GM18868 (cell line): ENCODE data around the gene LTA4H.
"Not testable (repeated sequence)": the region's sequence is repeated elsewhere in the genome, so short reads cannot be mapped to it uniquely, and the experiment has no call there.

Experiments used
- ATAC-seq: cut with Tn5 transposase; IDR thresholded peaks from one replicate; pipeline ENCODE4 v1.9.1; 2021; ENCODE audit warnings: mild to moderate bottlenecking, moderate library complexity; ENCODE audit not compliant: unreplicated experiment

Gene LTA4H

DNA sequence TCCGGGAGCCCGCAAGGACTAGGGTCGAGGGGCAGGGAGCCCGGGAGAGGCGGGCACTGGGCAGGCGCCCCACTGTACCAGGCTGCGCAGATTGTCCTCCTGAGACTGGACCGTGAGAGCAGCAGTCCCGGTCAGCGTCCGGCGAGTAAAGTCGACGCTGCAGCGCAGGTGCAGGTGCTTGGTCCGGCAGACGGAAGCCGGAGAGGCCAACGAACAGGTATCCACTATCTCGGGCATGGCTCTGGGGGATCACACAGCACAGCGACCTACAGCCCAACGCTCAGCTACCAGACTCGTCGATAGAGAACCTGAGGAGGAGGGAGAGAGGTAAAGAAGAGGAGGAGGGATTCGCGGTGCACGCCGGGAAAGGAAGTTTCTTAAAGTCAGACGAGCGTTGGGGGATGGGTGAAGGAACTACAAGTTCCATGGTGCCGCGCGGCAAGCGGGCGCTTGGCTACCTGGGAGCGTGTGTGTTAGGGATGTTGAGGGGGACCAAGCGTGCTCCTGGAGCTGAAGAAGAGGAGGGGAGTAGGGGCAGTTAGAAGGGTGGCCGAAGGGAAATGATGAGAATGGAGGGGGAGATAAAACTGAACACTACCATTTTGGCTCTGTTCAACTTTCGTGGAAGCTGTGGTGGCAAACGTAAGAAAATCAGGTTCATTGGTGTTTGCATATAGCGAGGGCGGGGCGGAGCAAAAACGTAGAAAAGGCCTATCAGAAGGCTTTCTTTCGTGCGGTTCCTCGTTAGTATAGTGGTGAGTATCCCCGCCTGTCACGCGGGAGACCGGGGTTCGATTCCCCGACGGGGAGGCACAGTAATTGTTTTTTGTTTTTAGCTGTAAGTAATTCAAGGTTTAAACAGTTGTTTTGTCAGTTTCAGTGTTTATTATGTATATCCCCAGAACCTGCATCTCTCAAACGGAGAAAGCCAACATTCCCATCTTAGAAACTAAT lies at the start of gene LTA4H:
LTA4H (minus strand) TSS at position 305 of the 954 bp plus-strand sequence; CDS start at position 237, 68 bp downstream.
- ATAC-seq, result peak; percentile 86

- ATAC-seq, result no peak
These were observed 49.2 kb upstream of the LTA4H start for GRCh38 chr12:96084624-96085023.

DNA sequence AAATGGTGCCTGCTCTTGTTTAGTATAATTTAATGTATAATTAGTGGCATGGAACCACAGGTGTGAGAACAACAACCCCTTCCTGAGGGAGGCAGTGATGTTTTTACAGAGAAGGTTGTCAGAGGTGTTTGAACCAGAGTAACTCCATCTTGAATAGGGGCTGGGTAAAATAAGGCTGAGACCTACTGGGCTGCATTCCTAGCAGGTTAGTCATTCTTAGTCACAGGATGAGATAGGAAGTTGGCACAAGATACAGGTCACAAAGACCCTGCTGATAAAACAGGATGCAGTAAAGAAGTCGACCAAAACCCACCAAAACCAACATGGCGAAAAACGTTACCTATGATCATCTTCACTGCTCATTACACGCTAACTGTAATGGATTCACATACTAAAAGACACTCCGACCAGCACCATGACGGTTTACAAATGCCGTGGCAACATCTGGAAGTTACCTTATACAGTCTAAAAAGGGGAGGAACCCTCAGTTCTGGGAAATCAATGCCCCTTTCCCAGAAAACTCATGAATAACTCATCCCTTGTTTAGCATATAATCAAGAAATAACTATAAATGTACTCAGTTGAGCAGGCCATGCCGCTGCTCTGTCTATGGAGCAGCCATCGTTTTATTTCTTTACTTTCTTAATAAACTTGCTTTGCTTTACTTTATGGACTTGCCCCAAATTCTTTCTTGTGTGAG lies 47.8 kb upstream of the LTA4H start:
- ATAC-seq, result no peak

DNA sequence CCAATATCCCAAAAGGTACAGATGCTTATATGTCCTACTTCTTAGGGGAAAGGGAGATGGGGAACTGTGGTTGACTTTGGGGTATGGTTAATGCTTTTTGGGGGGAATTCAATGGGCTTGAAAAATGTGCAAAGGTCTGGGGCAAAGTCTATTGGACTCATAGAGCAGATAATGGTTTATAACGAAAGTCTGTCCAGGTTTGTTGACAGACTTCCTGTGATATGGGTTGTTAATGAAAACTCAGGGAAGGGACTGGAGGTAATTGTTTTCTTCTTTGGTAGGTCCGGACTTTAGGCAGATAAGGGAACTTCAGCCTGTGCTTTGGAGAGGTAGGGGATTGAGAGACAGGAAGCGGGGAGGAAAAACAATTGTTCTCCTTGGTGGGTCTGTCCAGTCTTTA lies 46.2 kb upstream of the LTA4H start:
- no peak for ATAC-seq

GRCh38 chr12:96078231-96079135 lies 43.1 kb upstream of the LTA4H start:
- ATAC-seq, result no peak

DNA sequence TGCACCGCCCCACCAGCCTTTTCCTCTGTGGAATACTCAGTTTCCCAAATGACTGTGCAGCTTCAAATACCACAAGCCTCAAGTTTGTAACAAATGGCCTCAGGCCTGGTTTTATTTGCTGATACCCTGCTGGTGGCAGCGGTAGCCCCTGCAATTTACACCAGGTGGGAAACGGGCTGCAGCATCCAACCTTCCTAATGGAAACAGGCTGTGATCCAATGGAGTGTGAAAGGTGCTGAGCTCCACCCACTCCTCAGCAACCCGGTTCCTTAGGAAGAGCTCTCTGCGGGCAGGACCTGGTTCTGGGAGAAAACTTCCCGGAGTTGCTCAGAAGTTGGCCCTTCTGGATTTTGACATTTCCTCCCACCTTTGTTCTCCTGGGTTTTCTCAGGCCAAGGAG lies 41.7 kb upstream of the LTA4H start:
- no peak for ATAC-seq

DNA sequence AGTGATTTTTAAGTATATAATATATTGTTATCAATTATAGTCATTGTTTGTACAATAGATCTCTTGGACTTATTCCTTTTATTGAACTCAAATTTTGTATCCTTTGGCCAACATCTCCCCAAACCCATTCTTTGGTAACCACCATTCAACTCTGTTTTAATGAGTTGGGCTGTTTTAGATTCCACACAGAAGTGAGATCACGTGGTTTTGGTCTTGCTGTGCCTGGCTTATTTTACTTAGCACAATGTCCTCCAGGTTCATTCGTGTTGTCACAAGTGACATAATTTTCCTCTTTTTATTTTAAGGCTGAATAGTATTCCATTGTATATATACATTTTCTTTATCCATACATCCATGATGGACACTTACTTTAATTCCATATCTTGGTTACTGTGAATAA lies 40.2 kb upstream of the LTA4H start:
- ATAC-seq, result no peak

DNA sequence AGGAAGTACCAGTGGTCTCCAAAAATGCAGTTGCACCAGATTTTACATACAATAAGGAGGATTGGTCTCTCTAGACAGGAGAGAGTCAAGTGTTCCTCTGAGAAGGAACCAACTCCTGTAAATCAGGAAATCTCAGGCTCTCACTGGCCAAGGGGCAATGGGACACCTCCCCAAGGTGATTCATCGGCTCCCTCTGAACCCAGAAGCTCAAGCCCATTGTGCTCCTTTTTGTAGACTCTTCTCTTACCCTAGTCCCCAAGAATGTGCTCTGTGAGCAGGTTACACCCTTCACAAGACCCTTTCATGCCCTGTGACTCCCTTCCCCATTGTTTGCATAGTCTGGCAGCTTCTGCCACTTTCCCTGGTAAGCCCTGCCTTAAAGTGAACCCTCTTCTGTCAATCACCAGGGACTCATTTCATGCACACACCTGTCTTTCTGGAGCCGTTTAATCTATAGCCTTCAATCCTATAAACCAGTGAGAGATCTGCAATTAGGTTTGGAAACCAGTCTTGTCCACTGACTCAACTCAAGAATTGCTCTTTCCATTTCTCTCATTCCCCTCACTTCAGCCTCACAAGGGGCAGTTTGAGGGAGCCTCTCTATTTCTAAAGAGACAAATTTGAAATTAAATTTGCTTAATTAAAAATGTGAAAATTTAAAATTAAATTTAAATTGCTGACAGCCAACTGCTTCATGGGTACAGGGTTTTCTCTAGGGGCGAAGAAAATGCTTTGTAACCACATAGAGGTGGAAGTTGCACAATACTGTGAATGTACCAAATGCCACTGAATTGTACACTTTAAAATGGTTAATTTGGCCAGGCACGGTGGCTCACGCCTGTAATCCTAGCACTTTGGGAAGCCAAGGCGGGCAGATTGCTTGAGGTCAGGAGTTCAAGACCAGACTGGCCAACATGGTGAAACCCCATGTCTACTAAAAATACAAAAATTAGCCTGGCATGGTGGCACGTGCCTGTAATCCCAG lies 38.3 kb upstream of the LTA4H start:
- ATAC-seq, result no peak

DNA sequence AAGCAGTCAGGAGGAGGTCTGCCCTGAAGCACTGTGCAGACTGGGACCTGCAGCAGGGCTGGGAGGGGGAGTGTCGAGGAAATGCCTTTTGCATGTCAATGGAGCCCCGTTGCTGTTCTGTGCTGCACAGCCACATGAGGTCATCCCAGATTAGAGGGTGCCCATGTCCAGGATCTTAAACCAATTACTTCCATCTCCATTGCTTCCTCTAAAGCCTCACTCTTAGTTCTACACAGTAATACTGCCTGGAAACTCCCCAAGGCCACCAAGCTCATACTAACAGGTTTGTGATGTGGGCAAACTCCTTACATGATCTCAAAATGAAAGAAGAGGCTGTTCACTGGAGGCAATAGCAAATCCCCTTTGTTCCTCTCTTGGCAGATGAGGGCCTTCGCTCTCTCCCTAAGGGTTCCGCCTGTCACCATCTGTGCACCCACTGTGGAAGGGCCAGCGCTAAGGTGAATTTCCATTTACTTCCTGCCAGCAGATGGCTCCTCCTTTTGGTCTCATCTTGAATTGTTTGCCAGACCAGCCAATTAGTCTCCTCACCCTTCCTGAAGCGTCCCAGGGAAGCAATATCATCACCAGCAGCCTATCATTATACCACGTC lies 35.4 kb upstream of the LTA4H start:
- peak; percentile 86 for ATAC-seq

DNA sequence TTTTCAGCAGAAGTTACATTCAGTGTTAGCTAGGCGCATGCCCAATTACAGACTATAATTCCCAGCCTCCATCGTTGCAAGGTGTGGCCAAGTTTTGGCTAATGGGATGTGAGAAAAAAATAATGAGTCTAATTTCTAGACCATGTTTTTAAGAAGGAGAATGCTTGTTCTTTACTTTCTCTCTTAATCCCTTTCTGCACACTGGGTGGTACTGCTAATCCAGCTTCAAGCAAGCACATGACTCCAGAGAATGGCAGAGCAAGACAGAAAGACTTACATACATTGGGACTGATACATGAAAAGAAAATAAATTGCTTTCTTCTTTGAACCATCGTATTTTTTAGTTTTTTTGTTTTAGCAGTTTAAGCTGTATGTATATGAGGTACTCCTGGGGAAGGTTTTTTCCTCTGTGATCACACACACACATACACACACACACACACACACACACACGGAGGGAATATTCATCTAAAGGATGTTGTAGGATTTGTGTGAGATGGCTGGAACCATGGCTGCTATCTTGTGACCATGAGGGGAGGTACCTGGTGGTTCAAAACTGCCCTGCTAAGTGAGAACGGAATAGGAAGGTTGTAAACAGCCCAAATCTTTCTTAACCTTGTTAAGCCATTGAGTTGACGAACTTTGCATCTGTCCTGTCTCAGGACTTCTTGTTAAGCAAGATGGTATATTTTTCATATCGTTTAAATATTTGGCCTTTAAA lies 34.3 kb upstream of the LTA4H start:
- no peak for ATAC-seq

- ATAC-seq, result no peak
These were observed 33.2 kb upstream of the LTA4H start for GRCh38 chr12:96068636-96069035.

- ATAC-seq, result no peak
These were observed 32.7 kb upstream of the LTA4H start for GRCh38 chr12:96068111-96068510.

DNA sequence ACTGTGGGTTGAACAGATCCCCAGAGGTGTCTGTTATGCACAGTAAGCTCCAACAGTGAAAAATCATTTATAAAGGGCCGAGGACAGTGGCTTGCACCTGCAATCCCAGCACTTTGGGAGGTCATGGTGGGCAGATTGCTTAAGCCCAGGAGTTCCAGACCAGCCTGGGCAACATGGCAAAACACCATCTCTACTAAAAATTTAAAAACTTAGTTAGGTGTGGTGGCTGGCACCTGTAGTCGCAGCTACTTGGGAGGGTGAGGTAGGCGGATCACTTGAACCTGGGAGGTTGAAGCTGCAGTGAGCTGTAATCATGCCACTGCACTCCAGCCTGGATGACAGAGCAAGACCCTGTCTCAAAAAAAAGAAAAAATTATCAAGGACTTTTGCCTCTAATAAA lies 30.4 kb upstream of the LTA4H start:
- ATAC-seq, result not testable (repeated sequence)

- ATAC-seq, result no peak
These were observed 29.6 kb upstream of the LTA4H start for GRCh38 chr12:96064966-96065365.

DNA sequence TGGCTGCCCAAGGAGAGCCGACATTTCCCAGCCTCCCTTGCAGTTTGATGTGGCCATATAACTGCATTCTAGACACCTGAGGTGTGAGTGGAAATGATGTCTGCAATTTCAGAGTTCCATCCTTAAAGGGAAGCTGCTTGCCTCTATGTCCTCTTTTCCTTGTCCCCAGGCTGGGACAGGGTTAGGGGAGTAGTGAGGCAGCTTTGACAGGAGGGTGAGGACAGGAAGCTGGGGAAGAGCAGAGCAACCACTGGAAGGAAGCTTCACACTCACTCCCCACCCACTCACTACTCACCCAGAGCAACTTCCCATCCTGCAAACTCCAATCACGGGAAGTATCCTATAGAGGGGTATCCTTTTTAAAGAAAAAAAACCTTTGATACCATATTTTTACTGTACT lies 28.9 kb upstream of the LTA4H start:
- no peak for ATAC-seq

- ATAC-seq, result no peak
These were observed 27.7 kb upstream of the LTA4H start for GRCh38 chr12:96063046-96063445.

DNA sequence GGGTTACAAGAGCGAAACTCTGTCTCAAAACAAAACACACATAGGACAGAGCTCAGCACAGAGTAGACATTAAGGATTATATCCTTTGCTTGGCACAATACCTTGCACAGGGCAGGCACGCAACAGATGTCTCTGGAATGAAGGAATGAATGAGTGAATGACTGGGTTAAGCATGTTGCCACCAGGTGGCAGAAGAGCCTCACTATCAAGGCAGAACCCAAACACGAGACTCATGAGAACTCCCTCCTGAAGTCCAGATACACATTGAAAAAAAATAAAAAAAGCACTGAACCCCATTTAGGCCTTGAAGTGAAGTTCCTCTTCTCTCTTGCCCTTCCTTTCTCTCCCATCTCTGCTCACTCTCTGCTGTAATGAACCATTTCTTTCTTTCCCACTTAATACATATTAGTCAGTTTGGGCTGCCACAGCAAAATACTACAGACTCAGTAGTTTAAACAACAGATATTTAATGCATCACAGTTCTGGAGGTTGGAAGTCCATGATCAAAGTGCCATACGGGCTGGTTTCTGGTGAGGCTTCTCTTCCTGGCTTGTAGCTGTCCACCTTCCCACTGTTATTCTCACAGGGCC lies 26.6 kb upstream of the LTA4H start:
- ATAC-seq, result peak; percentile 89

DNA sequence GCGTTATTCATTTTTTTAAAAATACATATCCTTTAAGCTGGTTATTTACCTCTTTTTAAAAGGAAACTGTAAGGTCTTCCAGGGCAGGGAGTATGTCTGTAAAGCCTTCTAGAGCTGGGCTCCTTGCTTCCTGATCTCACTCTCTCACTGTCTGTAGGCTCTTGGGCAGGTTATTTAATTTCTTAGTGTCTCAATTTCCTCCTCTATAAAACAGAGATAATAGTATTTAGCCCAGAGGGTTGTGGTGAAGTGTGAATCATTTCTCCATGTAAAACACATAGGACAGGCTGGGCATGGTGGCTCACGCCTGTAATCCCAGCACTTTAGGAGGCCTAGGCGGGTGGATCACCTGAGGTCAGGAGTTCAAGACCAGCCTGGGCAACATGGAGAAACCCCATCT lies 25.9 kb upstream of the LTA4H start:
- no peak for ATAC-seq
